GM21381 (cell line): Measurements from ENCODE around the gene LYG1.
"Not testable (repeated sequence)": the region's sequence is repeated elsewhere in the genome, so short reads cannot be mapped to it uniquely, and the experiment has no call there.

Source experiments
- ATAC-seq: cut with Tn5 transposase; IDR thresholded peaks from one replicate; pipeline ENCODE4 v1.9.1; 2021; ENCODE audit warnings: mild to moderate bottlenecking, moderate library complexity; ENCODE audit not compliant: unreplicated experiment

LYG1 gene

GRCh38 chr2:99278195-99278765 is 22.7 kb downstream of the LYG1 start:
- not testable (repeated sequence) for ATAC-seq

GRCh38 chr2:99275882-99276281 is 25.1 kb downstream of the LYG1 start:
- no peak for ATAC-seq

DNA sequence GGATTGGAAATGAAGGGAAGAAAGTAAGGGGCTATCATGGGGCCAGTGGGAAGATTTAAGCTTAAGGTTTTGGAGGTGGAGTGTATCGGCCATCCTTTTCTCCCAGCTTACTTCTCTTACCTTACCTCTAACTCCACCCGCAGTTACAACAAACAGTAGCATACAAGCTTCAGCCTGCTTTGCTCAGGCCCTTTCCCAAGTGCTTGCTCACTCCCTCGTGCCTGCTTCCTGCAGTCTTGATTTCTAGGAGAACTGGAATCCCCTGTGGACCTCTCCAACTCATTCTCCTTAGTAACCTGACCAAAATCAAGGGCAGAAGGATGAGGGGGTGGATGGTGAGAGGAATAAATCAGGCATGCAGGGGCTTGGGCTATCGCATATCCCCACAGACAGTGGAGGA is 39.8 kb downstream of the LYG1 start:
- ATAC-seq, result no peak

DNA sequence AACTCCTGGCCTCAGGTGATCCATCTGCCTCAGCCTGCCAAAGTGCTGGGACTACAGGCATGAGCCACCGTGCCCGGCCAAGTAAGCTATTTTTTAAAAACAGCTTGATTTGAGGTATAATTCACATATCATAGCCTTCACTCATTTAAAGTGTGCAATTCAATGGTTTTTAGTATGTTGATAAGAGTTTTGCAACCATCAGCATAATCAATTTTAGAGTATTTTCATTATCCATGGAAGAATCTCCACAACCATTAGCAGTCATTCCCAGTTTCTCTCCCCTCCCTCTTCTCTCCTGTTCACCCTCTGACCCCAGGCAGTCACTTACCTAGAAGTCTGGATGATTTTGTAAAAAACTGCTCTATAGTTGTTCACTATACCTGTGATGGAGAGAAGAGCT is 40.8 kb downstream of the LYG1 start:
- ATAC-seq, result no peak

- ATAC-seq, result no peak
These were observed 41.5 kb downstream of the LYG1 start for GRCh38 chr2:99259465-99259864.

GRCh38 chr2:99256677-99257076 is 44.3 kb downstream of the LYG1 start:
- no peak for ATAC-seq

DNA sequence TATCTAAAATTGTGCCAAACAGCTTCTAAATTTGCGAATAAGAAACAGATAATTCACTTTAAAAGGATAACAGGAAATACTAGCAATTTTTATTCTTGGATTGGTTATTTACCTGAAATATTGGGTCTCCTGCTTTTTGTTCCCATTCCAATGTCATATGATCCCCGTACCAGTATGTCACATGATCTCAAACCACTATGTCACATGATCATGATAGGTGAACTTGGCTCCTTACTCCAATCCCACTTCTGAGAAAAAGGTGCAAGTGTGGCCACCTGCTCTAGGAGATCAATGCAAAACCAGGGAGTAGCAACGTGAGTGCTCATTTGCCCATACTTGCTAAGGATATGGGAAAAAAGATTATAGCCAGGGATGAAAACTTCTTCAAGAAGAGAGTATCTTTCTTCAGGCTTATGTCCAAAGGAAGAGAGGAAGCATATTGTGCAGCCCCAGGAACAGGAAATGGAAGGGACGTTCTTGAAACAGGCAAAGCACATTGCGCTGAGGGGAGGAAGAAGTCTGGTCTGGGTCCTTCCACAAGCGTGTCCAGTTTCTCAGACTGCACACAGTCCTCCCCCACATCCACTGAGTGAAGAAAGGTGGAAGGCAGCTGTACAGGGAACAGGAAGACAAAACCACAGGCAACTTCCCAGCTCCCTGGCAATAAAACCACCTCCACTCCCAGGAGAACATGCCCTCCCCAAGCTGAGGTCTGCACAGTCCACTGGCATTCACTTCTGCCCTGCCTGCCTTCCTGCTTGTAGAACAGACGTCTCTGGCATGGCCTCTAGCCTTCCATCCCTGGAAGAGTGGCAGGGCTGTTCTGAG is 45.3 kb downstream of the LYG1 start, which contains the start of gene LYG2:
LYG2 (minus strand) TSS at position 176 of the 828 bp plus-strand sequence. CDS start 1,406 bp downstream, outside the sequence.
- ATAC-seq, result no peak

GRCh38 chr2:99249951-99250350 is 51.0 kb downstream of the LYG1 start:
- no peak for ATAC-seq

GRCh38 chr2:99242151-99242550 is 58.8 kb downstream of the LYG1 start:
- ATAC-seq, result no peak

- ATAC-seq, result no peak
These were observed 60.6 kb downstream of the LYG1 start for GRCh38 chr2:99240431-99240830.

DNA sequence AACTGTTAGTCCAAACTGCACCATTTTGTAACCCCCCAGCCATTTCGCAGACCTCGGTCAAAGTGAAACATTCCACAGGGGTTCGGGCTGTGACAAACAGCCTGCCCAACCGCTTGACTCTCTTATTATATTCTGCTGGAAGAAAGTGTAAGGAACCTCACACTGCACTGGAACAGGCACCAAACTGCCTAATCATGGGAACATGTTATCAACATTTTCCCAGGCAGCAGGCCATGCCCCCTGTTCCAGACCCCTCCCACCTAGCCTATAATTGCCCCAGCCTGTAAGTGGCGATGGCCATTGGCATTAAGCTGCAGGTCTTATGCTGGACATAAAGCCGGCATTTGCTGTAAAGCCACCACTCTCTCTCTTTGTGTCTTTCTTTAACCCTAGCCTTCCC is 62.4 kb downstream of the LYG1 start:
- ATAC-seq, result no peak
